ENCODE measurements around the gene MLLT10.
A peak's percentile ranks its signal among the peaks of the same experiment; 100 is the strongest.
"Not testable (repeated sequence)": the region's sequence is repeated elsewhere in the genome, so short reads cannot be mapped to it uniquely, and the experiment has no call there.

MLLT10 gene

DNA sequence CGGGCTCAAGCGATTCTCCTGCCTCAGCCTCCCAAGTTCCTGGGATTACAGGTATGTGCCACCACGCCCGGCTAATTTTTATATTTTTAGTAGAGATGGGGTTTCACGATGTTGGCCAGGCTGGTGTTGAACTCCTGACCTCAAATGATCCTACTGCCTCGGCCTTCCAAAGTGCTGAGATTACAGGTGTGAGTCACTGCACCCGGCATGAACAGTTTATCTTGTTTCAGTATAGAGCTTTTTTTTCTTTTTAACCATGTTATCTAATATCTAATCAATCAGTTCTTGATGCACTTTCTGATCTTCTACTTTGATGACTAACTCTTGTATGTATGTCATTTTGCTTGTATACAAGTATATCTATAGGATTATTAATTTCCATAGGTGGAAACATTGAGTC, 54.1 kb downstream of the MLLT10 start:
- DNase-seq: not testable (repeated sequence)

DNA sequence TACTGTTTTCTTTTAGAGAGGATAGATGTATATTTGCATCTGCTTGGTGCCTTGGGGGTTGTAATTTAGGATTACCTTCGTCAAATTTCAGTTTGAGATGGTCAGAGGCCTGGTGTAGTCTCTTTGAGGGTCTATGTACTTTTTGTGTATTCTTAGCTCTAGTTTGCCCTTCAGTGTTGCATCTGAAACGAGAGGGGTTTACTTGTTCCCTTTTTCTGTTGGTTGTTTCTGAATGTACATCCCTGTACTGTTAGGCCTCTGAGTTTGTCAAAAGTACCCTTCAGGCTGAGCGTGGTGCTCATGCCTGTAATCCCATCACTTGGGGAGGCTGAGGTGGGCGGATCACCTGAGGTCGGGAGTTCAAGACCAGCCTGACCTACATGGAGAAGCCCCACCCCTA, 60.0 kb downstream of the MLLT10 start:
- DNase-seq: no peak

GRCh38 chr10:21599582-21599981, 65.5 kb downstream of the MLLT10 start:
- DNase-seq: no peak

GRCh38 chr10:21600804-21601433, 66.9 kb downstream of the MLLT10 start:
- no peak for DNase-seq

- no peak for DNase-seq
Observed at GRCh38 chr10:21602313-21602712, 68.3 kb downstream of the MLLT10 start.

- DNase-seq: no peak
Observed at GRCh38 chr10:21603721-21604120, 69.7 kb downstream of the MLLT10 start.

DNA sequence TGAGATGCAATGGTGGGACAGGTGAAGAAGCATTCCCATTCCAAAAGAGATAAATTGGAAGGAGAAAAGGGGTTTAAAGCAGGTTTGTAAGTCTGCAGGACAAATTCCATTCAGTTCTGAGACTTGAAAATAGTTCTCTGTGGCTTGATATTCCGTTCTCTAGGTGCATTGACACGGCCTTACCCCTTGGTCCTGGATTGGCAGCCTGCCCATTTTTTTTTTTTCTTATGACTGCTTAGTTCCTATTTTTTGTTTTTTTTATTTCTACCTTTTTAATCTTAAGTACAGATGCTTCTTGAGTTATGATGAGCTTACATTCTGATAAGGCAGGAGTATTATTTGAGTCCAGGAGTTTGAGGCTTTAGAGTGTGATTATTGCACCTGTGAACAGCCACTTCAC, 70.6 kb downstream of the MLLT10 start:
- no peak for DNase-seq

- no peak for DNase-seq
Observed at GRCh38 chr10:21607907-21608306, 73.9 kb downstream of the MLLT10 start.

DNA sequence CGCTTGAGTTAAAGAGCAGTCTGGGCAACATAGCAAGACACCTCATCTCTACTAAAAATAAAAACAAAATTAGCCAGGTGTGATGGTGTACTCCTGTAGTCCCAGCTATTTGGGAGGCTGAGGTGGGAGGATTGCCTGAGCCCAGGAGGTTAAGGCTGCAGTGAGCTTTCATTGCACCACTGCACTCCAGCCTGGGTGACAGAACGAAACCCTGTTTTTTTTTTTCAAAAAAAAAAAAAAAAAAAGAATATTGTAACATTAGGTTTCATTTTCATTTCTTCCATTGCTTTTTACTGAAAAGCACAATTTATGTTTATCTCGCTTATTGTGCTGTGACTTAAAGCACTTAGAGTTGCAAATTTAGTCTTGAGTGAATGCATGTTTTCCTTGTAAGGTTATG, 80.0 kb downstream of the MLLT10 start:
- DNase-seq: no peak

GRCh38 chr10:21617267-21617666, 83.2 kb downstream of the MLLT10 start:
- no peak for DNase-seq

DNA sequence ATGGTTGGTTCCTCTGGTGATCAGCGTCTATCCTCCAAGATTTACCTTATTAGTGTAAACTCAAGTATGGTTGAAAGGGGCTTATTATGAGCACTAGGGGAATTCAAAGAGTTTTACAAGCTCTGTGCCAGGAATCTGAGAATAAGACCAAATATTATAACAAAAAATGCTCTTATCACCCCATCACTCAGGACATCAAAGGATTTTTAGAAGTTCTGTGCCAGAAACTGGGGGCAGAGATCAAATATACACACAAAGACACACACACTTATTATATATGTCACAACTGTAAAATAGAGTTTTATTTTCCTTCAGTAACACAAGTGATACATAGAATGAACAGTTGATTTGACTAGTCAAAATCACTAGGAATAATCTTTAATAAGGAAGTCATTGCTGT, 89.3 kb downstream of the MLLT10 start:
- no peak for DNase-seq

DNA sequence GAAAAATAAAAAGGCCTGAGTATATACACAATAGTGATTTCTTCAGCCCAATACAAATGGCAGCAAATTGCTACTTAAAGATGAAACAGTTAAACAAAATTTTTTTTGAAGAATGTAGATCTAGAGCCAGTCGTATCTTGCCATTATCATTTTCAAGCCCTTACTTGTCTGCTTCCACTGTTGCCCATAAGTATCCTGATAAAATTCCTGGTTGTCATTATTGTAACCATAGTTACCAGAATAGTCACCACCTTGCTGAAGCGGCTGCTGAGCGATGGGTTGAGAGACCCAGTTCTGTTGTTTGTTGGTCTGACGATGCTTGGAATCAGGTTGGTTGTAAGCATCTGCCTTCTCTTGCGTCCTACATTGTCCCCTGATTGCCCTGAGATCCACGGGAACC, 90.4 kb downstream of the MLLT10 start:
- DNase-seq: not testable (repeated sequence)

GRCh38 chr10:21624951-21625350, 90.9 kb downstream of the MLLT10 start:
- DNase-seq: no peak

DNA sequence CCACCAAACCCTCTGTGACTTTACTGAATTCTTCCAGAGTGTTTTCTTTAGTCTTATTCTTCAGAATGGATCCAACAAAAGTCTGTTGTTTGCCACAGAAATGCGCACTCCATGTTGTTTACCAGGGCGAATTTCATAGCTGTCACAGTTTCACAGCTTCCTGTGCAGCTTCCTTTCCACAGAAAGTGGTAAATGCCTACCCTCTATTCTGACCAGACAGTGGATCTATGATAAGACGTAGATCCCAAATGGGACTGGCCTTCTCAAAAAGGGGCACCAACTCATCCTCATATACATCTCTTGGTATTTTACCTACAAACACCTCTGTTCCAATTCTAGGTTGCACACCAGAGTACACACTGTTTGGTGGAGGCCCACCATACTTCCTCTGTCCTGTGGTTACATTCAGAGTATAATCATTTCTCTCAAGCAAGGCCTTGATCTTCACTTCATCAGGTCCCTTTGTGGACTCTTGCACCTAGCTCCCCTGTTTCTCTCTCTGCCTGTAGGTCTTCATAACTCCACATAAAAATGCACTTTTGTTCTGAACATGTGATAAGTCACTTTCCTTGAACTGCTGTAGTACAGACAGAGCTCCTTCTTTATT, 91.7 kb downstream of the MLLT10 start:
- no peak for DNase-seq

DNA sequence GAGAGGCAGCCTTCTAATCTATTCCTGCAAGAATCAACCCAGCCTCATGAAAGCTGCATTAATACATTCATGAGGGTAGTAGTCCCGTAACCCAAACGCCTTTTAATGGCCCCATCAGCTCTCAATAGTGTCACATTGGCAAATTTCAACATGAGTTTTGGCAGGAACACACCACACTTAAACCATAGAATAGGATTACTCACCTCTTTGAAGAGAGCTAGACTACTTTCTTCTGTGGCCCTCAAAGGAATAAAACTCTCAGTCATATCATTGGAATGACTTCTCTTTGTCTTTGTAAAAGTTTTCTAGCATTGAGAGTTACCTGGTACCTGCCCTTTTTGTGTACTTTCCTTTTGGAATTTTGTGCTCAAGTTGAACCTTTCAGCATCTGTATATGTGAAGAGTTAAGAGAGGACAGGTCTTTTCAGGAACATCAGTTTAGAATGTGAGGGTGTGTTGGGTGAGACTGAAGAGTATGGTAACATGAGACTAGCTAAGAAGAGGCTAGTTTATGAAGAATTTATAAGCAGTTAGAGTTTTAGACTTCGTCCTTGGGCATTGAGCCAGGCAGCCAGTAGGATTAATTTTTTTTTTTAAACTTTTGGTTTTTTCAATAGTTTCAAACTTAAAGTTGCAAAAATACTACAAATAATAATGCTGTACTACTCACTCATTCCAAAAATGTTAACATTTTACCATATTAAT, 92.6 kb downstream of the MLLT10 start:
- DNase-seq: peak; percentile 11

- no peak for DNase-seq
Observed at GRCh38 chr10:21627331-21627730, 93.3 kb downstream of the MLLT10 start.

DNA sequence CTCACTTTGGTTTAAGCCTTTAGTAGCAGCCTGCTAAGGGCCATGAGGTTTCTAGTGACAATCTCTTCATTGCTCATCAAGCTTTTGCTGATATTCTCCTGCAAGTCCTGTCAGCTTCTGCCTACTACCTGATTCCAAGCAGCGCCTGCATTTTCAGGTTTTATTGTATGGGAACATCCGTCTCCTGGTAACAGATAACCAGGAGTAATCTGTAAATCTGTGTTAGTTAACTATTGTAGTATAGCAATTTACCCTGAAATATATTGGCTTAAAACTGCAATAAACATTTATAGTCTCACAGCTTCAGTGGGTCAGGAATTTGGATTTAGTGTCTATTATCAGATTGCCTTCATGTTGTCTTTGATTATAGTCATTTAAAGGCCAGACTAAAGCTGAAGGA, 94.0 kb downstream of the MLLT10 start:
- no peak for DNase-seq

GRCh38 chr10:21628645-21629044, 94.6 kb downstream of the MLLT10 start:
- not testable (repeated sequence) for DNase-seq

GRCh38 chr10:21634599-21635365, 100.8 kb downstream of the MLLT10 start:
- peak; percentile 37 for DNase-seq

- DNase-seq: no peak
Observed at GRCh38 chr10:21637795-21638194, 103.8 kb downstream of the MLLT10 start.

DNA sequence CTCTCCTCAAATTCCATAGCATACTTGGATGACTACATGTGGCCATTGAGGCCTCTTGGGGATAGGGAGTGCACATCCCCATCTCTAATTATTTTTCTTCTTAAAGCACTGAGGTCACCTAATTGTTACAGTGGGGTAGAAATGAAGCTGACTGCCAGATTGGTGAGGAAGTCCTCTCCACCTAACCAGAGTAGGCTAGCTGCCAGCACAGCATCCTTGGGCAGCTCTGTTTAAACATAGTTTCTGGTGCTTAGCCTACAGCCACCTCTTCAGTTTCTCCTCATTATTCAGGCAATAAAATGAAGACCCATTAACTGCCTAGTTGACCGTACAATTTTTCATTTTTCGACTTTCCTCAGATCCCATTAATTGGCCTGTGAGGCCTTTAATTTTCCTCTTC, 104.6 kb downstream of the MLLT10 start:
- no peak for DNase-seq

- no peak for DNase-seq
Observed at GRCh38 chr10:21648040-21648439, 114.0 kb downstream of the MLLT10 start.

GRCh38 chr10:21649454-21649872, 115.4 kb downstream of the MLLT10 start:
- peak; percentile 3 for DNase-seq

GRCh38 chr10:21650353-21650752, 116.3 kb downstream of the MLLT10 start:
- no peak for DNase-seq
